Chondrocyte (in vitro differentiated cells): ENCODE data around the gene AFAP1L1. TPM values are rescaled to one million over a fixed set of nuclear protein-coding genes. Genes with fewer than 3 reads are reported as not detected.

Experiments used
- DNase-seq: peaks from one replicate; pipeline ENCODE4 v3.0.0; 2021; ENCODE audit warnings: mixed read lengths, low spot score
- H3K27ac Mint-ChIP-seq: one replicate; pipeline ENCODE4 v1.8.0; 2021; ENCODE audit warnings: mild to moderate bottlenecking, moderate library complexity, mixed read lengths; ENCODE audit not compliant: unreplicated experiment
- H3K27me3 Mint-ChIP-seq: 2 replicates; pipeline ENCODE4 v1.8.0; 2021; ENCODE audit warnings: low read depth, mixed read lengths
- H3K36me3 Mint-ChIP-seq: 2 replicates; pipeline ENCODE4 v1.8.0; 2021; ENCODE audit warnings: low read depth, mixed read lengths
- H3K4me1 Mint-ChIP-seq: 2 replicates; pipeline ENCODE4 v1.8.0; 2021; ENCODE audit warnings: low read depth, mild to moderate bottlenecking, mixed read lengths
- H3K4me3 Mint-ChIP-seq: one replicate; pipeline ENCODE4 v1.8.0; 2021; ENCODE audit warnings: mild to moderate bottlenecking, moderate library complexity, mixed read lengths; ENCODE audit not compliant: unreplicated experiment
- H3K9me3 Mint-ChIP-seq: 2 replicates; pipeline ENCODE4 v1.8.0; 2021; ENCODE audit warnings: low read depth, mixed read lengths
- total RNA-seq: library from RNA; stranded (reverse); gene quantifications from 3 replicates; pipeline ENCODE4 v1.2.1, GENCODE V29; 2021
- TF ChIP-seq, protein P1 (sequence below): fragments of 200-600 bp; sonication (generic); IDR thresholded peaks from 2 replicates; pipeline ENCODE4 v1.5.0; 2021; ENCODE audit warnings: antibody characterized with exemption, mild to moderate bottlenecking, moderate library complexity

Gene AFAP1L1
- total RNA-seq, 1 donor from 2014 or later, result 8.3 TPM

- H3K27me3 Mint-ChIP-seq, result peaks cover 30% of the 10 kb centered on the region
- H3K4me3 Mint-ChIP-seq, result no peak overlapping the region
- no peak overlapping the region for H3K27ac Mint-ChIP-seq
- peaks cover 4% of the 10 kb centered on the region for H3K4me1 Mint-ChIP-seq
- no peak for DNase-seq
- H3K9me3 Mint-ChIP-seq, result no peaks in the 10 kb centered on the region
- peaks cover 14% of the 10 kb centered on the region for H3K36me3 Mint-ChIP-seq
- TF ChIP-seq, protein P1, sequence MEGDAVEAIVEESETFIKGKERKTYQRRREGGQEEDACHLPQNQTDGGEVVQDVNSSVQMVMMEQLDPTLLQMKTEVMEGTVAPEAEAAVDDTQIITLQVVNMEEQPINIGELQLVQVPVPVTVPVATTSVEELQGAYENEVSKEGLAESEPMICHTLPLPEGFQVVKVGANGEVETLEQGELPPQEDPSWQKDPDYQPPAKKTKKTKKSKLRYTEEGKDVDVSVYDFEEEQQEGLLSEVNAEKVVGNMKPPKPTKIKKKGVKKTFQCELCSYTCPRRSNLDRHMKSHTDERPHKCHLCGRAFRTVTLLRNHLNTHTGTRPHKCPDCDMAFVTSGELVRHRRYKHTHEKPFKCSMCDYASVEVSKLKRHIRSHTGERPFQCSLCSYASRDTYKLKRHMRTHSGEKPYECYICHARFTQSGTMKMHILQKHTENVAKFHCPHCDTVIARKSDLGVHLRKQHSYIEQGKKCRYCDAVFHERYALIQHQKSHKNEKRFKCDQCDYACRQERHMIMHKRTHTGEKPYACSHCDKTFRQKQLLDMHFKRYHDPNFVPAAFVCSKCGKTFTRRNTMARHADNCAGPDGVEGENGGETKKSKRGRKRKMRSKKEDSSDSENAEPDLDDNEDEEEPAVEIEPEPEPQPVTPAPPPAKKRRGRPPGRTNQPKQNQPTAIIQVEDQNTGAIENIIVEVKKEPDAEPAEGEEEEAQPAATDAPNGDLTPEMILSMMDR, result no peak
These were observed 31.7 kb upstream of the AFAP1L1 start for GRCh38 chr5:149239917-149240316.

DNA sequence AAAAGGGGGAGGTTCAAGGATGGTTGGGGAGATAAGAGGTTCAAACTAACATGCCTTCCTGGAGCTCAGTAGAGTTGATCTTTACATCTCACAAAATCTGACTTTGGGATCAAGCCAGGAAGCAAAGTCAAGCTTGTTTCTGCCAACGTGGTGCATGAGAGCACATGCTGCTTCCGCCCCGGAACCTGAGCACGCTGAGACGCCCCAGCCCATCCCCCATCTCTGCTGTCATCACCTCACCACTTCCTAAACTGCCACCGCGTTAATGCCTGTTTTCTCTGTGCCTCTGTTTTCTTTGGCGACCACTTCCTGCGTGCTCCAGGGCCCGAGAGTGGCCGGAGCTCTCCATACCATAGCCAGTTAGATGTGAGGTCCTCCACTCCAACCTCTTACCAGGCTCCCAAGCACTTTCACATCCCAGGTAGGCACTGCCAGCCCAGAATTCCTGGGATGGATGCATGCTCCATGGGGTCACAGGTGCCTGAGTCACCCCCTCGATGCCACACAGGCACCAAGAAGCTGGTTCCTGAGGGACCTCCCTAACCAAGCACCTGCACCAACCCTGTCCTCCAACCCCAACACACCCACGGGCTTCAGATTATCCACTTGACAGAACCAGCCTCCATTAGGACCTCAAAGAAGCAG, 31.2 kb upstream of the AFAP1L1 start:
- Mint-ChIP-seq H3K36me3 (peaks cover 15% of the 10 kb centered on the region), H3K27me3 (peaks cover 29% of the 10 kb centered on the region), H3K9me3 (no peaks in the 10 kb centered on the region), H3K4me1 (peaks cover 4% of the 10 kb centered on the region), H3K4me3 (no peak overlapping the region), H3K27ac (no peak overlapping the region)
- no peak for DNase-seq
- TF ChIP-seq, protein P1, result no peak

DNA sequence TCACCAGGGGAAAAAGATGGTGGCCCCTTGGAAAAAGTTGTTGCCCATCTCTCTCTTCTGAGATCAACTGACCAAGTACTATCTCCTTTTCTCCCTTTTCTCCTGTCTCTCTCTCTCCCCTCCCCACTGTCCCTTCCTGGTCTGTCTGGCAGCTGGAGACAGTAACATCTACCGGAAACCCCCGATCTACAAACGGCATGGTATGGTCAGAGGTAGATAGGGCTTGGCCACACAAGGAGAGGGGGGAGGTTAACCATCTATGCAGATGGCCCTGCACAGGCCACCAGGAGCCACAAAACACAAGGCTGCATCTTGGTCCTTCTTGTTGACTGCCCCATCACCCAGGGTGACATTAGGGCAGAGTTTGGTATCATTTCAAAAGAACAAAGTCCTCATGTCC, 29.3 kb upstream of the AFAP1L1 start:
- peaks cover 8% of the 10 kb centered on the region for H3K9me3 Mint-ChIP-seq
- no peak overlapping the region for H3K4me3 Mint-ChIP-seq
- peaks cover 23% of the 10 kb centered on the region for H3K27me3 Mint-ChIP-seq
- TF ChIP-seq, protein P1, result no peak
- H3K36me3 Mint-ChIP-seq, result peaks cover 21% of the 10 kb centered on the region
- DNase-seq, result no peak
- H3K27ac Mint-ChIP-seq, result no peak overlapping the region
- H3K4me1 Mint-ChIP-seq, result peaks cover 4% of the 10 kb centered on the region

- Mint-ChIP-seq H3K36me3 (peaks cover 22% of the 10 kb centered on the region), H3K9me3 (peaks cover 8% of the 10 kb centered on the region), H3K4me3 (no peak overlapping the region), H3K27me3 (peaks cover 21% of the 10 kb centered on the region), H3K4me1 (no peaks in the 10 kb centered on the region), H3K27ac (no peak overlapping the region)
- no peak for DNase-seq
- TF ChIP-seq, protein P1, result no peak
These were observed 24.8 kb upstream of the AFAP1L1 start for GRCh38 chr5:149246906-149247305.

DNA sequence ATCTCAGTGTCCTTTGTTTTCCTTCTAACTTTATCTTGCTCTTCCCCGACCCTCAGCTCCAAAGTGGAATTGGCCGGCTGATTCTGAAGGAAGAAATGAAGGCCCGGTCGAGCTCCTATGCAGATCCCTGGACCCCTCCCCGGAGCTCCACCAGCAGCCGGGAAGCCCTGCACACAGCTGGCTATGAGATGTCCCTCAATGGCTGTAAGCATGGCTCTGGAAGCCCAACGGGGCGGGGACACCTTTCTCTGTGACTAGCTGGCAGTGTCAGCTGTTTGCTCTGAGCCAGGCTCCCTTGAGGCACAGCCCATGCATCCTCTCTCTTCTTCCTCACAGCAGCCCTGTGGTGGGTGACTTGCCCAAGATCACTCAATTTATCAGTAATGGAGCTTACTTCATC, 23.9 kb upstream of the AFAP1L1 start:
- H3K9me3 Mint-ChIP-seq, result peaks cover 8% of the 10 kb centered on the region
- TF ChIP-seq, protein P1, result no peak
- peaks cover 16% of the 10 kb centered on the region for H3K27me3 Mint-ChIP-seq
- DNase-seq, result no peak
- H3K27ac Mint-ChIP-seq, result no peak overlapping the region
- no peaks in the 10 kb centered on the region for H3K4me1 Mint-ChIP-seq
- H3K36me3 Mint-ChIP-seq, result peaks cover 18% of the 10 kb centered on the region
- no peak overlapping the region for H3K4me3 Mint-ChIP-seq
